MV-4-11 (cell line): Measurements from ENCODE around the gene PPFIA3.
"Not testable (repeated sequence)": the region's sequence is repeated elsewhere in the genome, so short reads cannot be mapped to it uniquely, and the experiment has no call there.

Source experiments
- DNase-seq: peaks from one replicate; lab custom pipeline; 2025; lab: John Stamatoyannopoulos, UW

Gene PPFIA3

DNA sequence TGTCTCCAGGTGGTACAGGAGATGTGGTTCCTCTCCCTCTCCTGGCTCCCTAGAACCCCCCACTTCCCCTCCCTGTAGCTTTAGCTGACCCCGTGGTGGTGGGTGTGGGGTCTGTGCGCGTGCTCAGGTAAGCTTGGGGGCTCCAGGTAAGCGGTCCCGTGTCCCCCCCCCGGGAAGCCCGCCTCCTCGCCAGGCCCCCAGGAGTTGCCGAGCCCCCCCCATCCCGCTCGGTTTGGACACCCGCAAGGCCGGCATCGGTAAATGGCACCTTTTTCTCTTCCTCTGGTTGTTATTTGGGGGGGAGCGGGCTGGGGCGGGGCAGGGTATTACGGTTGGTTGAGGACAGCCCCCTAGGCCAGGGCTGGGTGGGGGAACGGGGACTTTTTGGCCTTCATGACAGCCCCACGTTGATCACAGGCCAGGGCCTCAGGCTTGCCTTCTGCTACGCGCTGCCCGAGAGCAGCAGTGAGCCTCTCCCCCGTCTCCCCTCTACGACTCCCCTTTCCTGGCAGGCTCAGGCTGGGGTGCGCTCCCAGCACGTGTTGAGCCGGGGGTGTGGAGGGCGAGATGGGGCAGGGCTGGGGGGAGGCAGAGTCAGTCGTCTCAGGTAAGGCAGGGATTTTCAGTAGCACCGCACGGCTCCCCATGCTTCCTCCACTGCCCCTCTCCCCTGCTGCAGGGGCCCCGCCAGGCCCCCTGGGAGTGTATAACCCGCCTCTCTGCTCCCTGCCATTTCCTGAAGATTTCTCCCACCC is 15.8 kb upstream of the PPFIA3 start:
- no peak for DNase-seq

DNA sequence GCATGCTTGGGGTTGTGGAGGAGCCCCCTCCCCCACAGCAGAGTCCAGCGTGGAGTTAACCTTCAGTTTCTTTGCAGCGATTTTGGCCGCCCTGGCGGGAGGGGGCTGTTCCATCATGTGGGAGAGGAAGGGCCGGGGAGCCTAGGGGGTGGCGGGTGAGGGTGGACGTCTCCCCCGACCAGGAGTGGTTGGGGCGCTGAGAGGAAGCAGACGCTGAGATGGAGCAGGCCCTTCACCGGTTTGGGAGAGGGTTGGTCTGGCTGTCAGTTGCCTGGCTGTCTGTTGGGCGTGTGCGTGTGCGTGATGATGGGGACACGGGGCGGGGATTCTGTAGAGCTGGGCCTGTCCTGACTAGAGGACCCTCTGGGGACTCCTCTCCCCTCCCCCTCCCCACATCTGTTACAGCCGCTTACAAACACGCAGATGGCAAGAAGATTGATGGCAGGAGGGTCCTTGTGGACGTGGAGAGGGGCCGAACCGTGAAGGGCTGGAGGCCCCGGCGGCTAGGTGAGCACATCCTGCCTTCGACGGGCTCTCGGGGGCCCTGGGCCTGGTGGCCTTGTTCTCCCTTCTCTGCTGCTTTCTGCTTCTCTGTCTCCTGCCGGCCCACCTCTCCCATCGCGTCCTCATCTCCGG is 15.0 kb upstream of the PPFIA3 start:
- DNase-seq, result no peak

DNA sequence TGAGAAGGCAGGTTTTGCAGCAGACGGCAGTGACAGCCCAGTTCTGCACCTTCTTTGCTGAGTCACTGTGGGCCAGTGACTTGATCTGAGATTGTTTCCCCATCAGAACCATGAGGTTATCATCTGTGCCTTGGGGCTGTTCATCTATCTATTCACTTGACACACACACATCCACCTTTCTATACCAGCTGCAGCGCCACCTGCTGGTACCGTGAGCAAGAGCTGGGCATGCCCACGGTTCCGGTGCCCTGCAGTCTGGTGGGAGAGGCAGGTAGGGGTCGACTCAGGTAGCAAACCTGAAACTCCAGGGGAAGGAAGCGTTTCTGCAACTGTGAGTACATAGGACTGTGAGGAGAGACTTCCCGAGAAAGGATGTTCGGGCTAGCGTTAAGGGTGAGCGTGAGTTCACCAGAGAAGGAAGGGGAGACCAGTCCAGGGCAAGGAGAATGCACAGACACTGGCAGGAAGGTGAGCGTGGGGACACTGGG is 12.7 kb upstream of the PPFIA3 start:
- DNase-seq, result peak; percentile 44

DNA sequence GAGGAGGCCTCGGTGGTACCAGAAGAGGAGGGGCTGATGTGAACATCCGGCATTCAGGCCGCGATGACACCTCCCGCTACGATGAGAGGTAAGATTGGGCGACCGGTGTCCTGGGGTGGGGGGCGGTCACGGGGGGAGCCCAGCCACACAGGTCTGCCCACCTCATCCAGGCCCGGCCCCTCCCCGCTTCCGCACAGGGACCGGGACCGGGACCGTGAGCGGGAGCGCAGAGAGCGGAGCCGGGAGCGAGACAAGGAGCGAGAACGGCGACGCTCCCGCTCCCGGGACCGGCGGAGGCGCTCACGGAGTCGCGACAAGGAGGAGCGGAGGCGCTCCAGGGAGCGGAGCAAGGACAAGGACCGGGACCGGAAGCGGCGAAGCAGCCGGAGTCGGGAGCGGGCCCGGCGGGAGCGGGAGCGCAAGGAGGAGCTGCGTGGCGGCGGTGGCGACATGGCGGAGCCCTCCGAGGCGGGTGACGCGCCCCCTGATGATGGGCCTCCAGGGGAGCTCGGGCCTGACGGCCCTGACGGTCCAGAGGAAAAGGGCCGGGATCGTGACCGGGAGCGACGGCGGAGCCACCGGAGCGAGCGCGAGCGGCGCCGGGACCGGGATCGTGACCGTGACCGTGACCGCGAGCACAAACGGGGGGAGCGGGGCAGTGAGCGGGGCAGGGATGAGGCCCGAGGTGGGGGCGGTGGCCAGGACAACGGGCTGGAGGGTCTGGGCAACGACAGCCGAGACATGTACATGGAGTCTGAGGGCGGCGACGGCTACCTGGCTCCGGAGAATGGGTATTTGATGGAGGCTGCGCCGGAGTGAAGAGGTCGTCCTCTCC is 11.5 kb upstream of the PPFIA3 start:
- no peak for DNase-seq

DNA sequence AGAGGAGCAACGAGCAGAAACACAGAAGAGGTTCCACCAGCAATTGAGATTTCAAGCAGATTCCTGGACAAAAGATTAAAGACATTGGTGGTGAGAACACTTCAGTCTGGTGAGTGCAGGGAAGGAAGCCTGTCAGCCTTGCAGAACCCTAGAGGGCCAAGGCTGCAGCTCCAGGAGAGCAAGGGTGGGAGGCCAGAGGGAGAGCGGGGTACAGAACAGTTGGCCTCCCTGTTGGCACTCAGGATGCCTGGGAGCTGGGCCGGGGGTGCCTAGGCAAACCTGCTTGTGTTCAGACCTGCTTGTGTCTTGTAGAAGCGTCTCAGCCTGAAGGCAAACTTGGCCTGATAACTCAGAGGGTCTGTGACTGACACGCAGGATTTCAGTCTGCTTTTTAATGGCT is 10.3 kb upstream of the PPFIA3 start:
- DNase-seq, result no peak

DNA sequence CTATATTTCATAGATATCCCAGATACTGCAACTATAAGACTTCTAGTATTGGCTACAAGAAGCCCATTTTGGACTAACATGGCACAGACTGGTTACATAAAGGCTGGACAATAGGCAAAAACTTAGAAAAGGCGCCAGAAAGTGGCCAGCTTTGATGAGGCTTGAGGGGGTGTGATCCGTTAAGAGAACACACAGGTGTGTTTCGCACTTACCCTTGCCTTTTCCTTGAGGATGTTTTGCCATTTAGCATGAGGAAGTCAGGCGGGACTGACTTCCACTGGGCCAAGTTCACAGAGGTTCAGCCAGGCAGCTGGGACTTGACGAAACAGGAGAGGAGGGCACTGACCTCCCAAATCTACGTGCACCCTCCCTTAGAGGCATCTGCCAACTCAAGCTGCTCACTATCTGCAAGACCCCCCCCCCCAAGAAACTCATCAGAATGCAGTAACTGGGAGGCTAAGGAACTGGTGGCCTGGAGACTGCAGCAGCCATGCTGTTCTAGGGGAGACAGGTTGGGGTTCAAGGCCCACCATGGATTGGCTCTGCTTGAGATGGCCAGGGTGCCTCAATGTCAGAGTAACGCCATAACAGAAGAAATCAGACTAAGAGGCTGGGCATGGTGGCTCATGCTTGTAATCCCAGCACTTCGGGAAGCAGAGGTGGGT is 9.6 kb upstream of the PPFIA3 start:
- no peak for DNase-seq

DNA sequence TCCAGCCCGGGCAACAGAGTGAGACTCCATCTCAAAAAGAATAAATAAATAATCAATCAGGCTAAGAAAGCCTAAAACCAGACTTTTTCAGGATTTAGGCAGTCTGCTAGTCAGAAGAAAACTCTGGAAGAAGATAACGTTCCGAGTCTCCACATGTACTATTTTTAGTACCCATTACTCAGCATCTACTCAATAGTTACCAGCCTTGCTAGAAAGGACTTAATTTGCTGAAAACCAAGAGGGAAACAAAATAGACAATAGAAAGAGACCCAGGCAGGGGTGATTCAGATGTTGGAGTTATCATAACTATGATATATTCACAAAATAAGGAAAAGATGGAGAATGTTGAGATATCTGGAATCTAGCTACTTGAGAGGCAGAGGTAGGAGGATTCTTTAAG is 8.8 kb upstream of the PPFIA3 start:
- DNase-seq, result peak; percentile 12

DNA sequence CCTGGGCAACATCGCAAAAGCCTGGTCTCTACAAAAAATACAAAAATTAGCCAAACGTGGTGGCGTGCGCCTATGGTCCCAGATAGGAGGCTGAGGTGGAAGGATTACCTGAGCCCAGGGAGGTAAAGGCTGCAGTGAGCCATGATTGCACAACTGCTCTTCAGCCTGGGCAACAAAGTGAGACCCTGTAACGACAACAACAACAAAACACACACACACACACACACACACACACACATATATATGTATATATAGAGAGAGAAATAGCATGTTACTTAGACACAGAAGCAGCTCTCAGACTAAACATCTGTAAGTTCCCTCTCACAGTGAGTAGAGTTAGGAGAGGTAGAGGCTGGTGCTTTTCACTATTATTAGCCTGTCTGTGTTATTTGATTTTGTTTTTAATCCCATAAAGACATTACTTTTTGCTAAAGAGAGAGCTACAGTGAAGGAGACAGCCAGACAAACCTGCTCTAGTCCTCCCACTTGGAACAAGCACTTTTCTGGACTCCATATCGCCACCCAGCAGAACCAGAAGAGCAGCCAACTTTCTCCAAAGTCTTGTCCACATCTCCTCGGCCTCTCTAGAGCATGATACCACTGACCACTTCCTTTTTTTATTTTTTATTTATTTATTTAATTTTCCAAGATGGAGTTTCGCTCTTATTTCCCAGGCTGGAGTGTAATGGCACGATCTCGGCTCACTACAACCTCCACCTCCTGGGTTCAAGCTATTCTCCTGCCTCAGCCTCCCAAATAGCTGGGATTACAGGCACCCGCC is 7.9 kb upstream of the PPFIA3 start:
- DNase-seq, result peak; percentile 45

DNA sequence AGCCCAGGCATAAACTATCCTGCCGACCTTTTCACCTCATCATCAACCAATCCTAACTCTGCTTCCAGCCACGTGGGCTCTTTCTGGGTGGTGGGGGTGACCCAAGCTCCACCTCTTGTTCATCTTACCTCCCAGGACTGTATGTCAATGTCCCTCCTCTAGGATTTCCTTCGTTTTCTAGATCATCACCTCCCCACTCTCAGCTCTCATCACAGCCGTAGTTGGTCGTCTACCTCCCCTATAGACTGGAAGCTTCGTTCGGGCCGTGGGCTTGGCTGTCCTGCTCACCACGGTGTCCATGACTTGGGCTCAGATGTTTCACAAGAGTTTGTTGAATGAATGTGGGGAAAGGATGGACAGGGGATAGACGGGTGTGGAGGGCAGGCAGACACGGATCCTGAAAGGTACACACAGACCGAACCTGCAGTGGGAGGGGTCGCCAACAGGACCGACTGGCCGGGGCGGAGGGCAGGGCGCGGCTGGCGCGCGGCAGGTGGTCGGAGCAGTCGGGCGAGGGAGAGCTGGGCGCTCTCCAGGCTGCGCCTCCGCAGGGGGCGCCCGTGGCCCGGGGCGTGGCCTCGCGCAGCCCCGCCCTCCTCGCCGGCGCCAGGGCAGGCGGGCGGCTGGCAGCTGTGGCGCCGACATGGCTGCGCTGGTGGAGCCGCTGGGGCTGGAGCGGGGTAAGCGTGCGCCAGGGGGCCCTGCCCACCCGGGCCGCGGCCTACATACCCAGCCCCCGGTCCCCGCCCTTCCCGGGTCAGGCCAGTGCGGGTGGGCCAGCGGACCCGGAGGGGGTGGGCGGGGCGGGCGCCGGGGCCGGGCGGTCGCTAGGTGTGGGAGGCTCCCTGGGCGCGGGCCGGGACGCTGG is 5.3 kb upstream of the PPFIA3 start, which contains the start of gene LIN7B:
LIN7B (plus strand) TSS at position 609 of the 868 bp plus-strand sequence; CDS start at position 644, 35 bp downstream.
- DNase-seq, result peak; percentile 71

DNA sequence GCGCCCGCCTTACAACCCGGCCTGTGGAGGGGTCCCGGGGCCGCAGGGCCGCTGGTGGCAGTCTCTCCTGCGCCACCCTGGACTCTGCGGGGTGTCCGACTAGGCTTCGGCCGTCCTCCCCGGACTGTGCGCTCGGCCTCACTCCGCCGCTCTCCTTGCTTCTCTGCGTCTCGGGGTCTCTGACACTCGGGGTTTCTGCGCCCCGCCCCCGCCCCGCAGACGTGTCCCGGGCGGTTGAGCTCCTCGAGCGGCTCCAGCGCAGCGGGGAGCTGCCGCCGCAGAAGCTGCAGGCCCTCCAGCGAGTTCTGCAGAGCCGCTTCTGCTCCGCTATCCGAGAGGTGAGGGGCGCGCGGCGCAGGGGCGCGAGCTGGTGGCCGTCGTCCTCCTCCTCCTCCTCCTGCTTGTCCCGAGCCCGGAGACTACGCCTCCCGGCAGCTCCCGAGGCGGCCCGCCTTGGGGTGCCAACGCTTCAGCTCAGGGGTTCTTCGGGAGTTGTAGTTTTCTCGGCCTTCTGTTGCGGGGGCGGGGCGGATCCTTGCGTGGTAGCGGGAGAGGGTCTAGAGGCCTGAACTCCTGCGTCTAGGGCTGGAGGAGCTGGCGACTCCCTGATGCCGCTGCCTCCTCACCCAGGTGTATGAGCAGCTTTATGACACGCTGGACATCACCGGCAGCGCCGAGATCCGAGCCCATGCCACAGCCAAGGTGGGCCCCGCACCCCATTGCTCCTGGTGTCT is 4.5 kb upstream of the PPFIA3 start:
- peak; percentile 45 for DNase-seq

DNA sequence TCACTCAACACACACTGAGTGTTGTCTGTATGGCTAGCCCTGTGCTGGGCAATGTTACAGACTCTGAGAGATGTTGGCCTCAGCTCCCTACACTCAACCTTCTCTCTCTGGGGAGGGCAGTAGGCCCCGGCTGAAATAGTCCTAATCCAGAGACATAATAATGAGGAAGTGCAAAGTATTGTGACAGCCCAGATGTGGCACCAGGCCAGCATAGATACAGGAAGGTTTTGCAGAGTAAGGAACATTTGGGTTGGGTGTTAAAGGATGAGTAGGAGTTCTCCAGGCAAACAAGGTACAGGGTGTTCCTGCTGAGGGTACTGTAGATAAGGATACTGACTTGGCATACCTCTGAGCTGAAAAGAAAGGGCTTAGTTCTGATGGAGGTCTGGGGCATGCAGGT is 2.8 kb upstream of the PPFIA3 start:
- peak; percentile 92 for DNase-seq

DNA sequence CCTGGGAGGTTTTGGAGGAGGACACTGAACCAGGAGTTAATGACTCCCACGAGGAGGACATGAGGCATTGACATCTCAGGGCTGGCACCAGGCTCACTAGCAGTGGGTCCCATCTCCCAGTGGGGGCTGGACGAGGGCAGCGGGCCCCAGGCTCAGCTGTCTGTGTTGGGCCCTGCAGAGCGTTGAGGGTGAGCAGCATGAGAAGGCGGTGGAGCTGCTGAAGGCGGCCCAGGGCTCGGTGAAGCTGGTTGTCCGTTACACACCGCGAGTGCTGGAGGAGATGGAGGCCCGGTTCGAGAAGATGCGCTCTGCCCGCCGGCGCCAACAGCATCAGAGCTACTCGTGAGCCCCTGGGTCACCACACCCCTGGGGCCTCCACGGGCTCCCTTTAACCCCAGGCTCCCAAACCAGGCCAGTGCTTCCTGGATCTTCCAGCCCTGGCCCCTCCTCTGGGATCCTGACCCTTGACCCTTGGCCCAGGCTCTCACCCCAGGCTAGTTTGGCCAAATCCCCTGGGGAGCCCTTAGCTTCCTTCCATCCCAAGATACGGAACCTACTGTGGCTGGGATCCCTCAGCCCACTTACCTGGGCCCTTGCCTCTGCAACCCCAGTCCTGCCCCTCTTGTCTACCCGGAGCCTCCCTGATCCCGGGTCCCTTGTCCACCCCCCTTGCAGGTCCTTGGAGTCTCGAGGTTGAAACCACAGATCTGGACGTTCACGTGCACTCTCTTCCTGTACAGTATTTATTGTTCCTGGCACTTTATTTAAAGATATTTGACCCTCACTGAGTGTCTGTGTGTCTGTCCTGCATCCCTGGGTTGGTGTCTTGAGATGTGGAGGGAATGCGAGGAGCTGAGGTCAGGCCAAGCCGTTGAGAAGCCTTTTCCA is 1.4 kb upstream of the PPFIA3 start:
- no peak for DNase-seq

DNA sequence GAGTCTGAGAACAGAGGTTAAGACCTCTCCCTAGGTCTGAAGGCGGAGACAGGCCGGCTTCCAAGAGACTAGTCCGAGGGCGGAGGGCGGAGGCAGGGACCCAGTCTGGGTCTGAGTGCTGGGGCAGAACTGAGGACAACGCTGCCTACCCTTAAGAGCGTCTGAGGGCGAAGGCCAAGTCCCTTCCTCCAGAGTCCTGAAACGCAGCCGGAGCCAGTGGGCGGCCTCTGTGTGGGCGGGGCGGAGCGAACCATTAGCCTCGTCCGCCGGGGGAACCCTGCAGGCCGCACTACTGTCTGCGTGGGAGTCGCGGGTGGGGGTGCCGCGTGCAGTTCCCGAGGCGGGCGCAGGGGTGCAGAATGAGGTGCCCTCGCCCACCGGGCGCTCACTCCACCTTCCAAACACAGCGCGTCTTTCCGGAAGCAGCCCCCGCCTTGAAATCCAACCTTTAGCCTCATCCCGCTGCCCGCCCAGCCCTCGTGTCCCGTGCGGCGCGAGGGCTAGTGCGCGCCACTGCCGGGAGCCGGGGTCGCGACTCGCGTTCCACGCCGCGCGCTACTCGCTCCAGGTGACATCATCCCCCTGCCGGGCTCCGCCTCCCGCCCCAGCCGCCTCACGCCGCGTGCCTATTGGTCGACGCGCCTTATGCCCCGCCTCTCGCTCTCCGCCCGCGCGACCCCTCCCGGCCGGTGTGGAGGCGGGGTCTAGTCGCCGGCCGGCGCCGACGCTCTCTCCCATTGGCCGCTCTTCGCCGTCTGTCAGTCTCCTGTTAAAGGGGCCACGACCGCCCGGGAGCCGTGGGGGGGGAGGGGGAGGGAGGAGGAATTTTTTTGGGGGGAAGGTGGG is 556 bp upstream of the PPFIA3 start, which contains the start of gene C19orf73:
C19orf73 (minus strand) TSS at position 579 of the 846 bp plus-strand sequence; CDS start at position 458, 121 bp downstream.
- peak; percentile 96 for DNase-seq

DNA sequence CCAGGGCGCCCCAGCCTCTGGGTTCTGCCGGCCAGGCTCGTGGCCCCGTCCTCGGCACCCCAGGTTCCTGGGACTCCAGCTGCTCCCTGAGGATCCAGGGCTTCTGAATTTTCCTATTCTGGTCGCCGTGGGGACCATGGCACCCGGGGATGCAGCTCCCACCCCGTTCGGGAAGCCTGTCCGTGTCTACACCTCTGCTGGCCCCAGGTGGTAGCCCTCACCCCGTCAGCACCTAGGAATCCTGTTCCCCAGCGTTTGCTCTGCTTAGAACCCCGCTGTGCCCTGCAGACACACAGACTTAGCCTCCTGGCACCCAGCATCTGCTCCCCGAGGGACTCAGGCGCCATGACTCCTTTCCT is 960 bp downstream of the PPFIA3 start:
- no peak for DNase-seq

DNA sequence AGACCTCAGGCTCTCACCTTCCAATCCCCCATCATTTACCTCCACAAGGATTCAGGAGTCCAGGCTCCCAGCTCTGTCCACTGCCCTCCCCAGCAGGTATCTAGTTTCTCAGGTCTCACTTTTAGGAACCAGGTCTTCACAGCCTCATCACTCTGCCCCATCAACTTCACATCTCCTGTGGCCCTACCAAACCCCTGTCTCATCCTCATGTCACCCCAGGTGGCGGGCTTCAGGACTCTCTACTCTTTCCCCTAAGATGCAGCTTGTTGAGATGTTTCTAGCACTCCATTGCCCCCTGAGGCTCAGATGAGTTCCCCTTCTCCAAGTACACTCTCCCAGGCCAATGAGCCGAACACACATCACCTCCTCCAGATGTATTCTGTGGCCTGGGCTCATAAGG is 1.5 kb downstream of the PPFIA3 start:
- DNase-seq, result no peak

DNA sequence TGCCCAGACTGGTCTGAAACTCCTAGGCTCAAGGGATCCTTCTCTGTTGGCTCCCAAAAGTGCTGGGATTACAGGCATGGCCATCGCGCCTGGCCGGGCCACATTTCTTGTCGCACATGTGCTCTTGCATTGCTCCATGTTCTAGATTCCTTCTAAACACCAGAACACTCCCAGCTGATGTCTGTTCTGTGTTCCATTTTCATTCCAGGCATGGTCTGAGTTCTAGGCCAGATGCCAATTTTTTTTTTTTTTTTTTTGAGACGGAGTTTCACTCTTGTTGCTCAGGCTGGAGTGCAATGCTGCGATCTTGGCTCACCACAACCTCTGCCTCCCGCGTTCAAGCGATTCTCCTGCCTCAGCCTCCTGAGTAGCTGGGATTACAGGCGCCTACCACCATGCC is 2.5 kb downstream of the PPFIA3 start:
- DNase-seq, result peak; percentile 30

DNA sequence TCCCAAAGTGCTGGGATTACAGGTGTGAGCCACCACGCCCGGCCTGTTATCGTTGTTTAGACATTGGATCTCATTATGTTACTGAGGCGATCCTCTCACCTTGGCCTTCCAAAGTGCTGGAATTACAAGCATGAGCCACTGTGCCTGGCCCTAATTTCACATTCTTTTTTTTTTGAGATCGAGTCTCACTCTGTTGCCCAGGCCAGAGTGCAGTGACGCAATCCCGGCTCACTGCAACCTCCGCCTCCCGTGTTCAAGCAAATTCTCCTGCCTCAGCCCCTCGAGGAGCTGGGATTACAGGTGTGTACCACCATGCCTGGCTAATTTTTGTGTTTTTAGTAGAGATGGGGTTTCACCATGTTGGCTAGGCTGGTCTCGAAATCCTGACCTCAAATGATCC is 3.9 kb downstream of the PPFIA3 start:
- DNase-seq, result not testable (repeated sequence)
